Large intestine (tissue), 3 donors: ENCODE measurements around the gene ABCC3. TPM values are rescaled to one million over a fixed set of nuclear protein-coding genes. Genes with fewer than 3 reads are reported as not detected.

Experiments
- DNase-seq, 2 donors: peaks; one replicate each; pipeline versions ENCODE4 v3.0.0 to v3.0.0-alpha.2; 2013
- H3K27ac ChIP-seq: one replicate; pipeline ENCODE4 v1.5.1; 2013; ENCODE audit warnings: low read length
- H3K27me3 ChIP-seq: 2 replicates; pipeline ENCODE4 v1.6.1; 2013; ENCODE audit warnings: low read length; ENCODE audit not compliant: control insufficient read depth, insufficient read depth
- H3K36me3 ChIP-seq: 2 replicates; pipeline ENCODE4 v1.6.1; 2013; ENCODE audit warnings: low read length; ENCODE audit not compliant: control insufficient read depth, insufficient read depth
- H3K4me1 ChIP-seq: one replicate; pipeline ENCODE4 v1.6.1; 2013; ENCODE audit warnings: low read length; ENCODE audit not compliant: control insufficient read depth, insufficient read depth
- H3K4me3 ChIP-seq: one replicate; pipeline ENCODE4 v1.5.1; 2013; ENCODE audit warnings: low read length
- H3K9me3 ChIP-seq: one replicate; pipeline ENCODE4 v1.6.1; 2013; ENCODE audit warnings: mild to moderate bottlenecking, low read depth, low read length, moderate library complexity; ENCODE audit not compliant: control insufficient read depth
- WGBS: methylation state at CpG from one replicate; pipeline ENCODE4 v1.1.5; 2013; ENCODE audit warnings: low lambda C conversion rate; ENCODE audit not compliant: insufficient coverage; 5-methylcytosine and 5-hydroxymethylcytosine counted together
- polyA plus RNA-seq: library from polyadenylated mRNA; unstranded; fragments of 120-200 nt; gene quantifications from one replicate; pipeline ENCODE4 v1.2.1, GENCODE V29; 2013

Gene ABCC3
- polyA plus RNA-seq, 1 donor: 53.7 TPM

DNA sequence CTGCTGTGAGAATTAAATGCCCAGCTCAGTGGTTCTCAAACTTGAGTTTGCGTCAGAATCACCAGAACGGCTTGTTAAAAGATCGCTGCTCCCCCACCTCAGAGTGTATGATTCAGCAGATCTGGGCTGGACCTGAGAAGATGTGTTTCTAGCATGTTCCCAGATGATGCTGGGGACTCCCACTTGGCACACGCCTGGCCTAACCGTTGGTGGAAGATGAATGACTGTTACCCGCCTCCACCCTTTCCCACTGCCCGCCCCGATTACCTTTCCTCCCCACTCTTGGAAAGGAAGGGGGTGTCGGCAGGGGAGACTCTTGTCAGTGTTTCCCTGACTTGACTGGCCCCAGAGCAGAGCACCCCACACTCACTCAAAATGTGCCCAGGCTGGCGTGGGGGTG is 29.3 kb upstream of the ABCC3 start:
- Histone ChIP-seq H3K9me3 (no peaks in the 10 kb centered on the region), H3K27me3 (peaks cover 3% of the 10 kb centered on the region), H3K27ac (no peak overlapping the region), H3K36me3 (peaks cover 3% of the 10 kb centered on the region), H3K4me1 (peaks cover 3% of the 10 kb centered on the region), H3K4me3 (no peak overlapping the region)
- no peak for DNase-seq
- WGBS: no CpG with 5 or more reads among the region's 10 CpGs

DNA sequence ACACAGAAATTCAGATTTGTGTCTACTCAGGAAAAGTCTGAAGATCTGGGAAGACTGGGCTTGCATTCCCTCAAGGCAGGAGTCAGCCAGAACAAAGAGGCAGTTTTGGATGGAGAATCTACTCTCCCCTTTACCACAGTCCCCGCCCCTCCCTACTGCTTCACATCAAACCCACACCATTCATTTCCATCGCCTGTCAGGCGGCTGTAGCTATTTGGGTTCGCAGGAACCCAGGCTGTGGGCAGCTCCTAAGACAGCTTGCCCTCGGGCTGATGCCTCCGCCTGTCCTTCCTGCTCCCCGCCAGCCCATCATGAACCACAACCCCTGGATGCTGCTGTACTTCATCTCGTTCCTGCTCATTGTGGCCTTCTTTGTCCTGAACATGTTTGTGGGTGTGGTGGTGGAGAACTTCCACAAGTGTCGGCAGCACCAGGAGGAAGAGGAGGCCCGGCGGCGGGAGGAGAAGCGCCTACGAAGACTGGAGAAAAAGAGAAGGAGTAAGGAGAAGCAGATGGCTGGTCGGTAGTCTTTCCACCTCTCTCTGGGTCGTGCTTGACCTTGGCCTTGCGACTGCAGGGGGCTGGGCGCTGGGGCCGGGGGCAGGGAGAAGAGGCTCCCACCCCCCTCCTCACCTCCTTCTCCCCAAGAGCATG is 27.0 kb upstream of the ABCC3 start:
- H3K27ac ChIP-seq: no peak overlapping the region
- H3K27me3 ChIP-seq: no peaks in the 10 kb centered on the region
- no peak overlapping the region for H3K4me3 ChIP-seq
- WGBS: no CpG with 5 or more reads among the region's 19 CpGs
- H3K4me1 ChIP-seq: peaks cover 3% of the 10 kb centered on the region
- peaks cover 3% of the 10 kb centered on the region for H3K36me3 ChIP-seq
- no peak for DNase-seq
- no peaks in the 10 kb centered on the region for H3K9me3 ChIP-seq

- no CpG with 5 or more reads among the region's 22 CpGs for WGBS
- peaks cover 3% of the 10 kb centered on the region for H3K4me1 ChIP-seq
- H3K27ac ChIP-seq: no peak overlapping the region
- no peak for DNase-seq
- peaks cover 3% of the 10 kb centered on the region for H3K36me3 ChIP-seq
- H3K27me3 ChIP-seq: no peaks in the 10 kb centered on the region
- H3K4me3 ChIP-seq: no peak overlapping the region
- no peaks in the 10 kb centered on the region for H3K9me3 ChIP-seq
Measured at GRCh38 chr17:50608700-50609379, 25.8 kb upstream of the ABCC3 start.

DNA sequence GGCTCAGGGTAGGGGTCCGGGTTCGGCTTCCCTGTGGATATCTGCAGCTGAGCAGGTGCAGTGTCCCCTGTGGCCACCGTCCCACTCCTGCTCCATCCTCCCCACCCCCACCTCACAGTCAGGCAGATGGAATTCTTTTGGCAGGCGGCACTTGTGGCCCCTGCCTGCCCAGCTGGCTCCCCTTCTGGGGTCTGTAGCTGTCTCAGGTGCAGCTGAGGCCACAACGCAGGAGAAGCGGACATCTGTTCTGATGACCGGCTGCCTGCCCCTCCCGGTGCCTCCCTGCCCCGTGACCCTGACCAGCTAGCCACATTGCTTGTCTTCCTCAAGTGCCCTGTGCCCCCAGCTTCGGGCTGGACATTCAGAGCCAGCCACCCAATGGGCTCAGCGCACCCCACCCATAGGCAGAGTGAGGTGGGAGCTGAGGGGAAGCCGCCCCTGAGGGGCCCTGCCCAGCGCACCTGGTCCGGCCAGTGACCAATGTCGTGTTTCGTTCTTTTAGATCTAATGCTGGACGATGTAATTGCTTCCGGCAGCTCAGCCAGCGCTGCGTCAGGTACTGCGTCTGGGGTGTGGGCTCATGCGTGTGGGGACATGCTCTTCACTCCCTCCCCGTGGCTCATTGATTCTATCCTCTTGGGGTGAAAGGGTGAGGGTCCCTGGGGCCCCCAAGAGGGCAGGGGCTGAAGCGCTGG is 25.2 kb upstream of the ABCC3 start:
- no peaks in the 10 kb centered on the region for H3K9me3 ChIP-seq
- no peak overlapping the region for H3K4me3 ChIP-seq
- H3K27me3 ChIP-seq: no peaks in the 10 kb centered on the region
- no peaks in the 10 kb centered on the region for H3K4me1 ChIP-seq
- peaks cover 3% of the 10 kb centered on the region for H3K36me3 ChIP-seq
- H3K27ac ChIP-seq: no peak overlapping the region
- DNase-seq: no peak
- no CpG with 5 or more reads among the region's 24 CpGs for WGBS

GRCh38 chr17:50611634-50612033 is 23.0 kb upstream of the ABCC3 start:
- peaks cover 3% of the 10 kb centered on the region for H3K36me3 ChIP-seq
- H3K4me3 ChIP-seq: no peak overlapping the region
- DNase-seq: no peak
- WGBS: no CpG with 5 or more reads among the region's 6 CpGs
- no peaks in the 10 kb centered on the region for H3K9me3 ChIP-seq
- H3K4me1 ChIP-seq: no peaks in the 10 kb centered on the region
- no peaks in the 10 kb centered on the region for H3K27me3 ChIP-seq
- H3K27ac ChIP-seq: no peak overlapping the region

- Histone ChIP-seq H3K36me3 (peaks cover 3% of the 10 kb centered on the region), H3K27ac (no peak overlapping the region), H3K27me3 (no peaks in the 10 kb centered on the region), H3K4me1 (no peaks in the 10 kb centered on the region), H3K4me3 (no peak overlapping the region), H3K9me3 (no peaks in the 10 kb centered on the region)
- WGBS: no CpG with 5 or more reads among the region's 12 CpGs
- no peak for DNase-seq
Measured at GRCh38 chr17:50612281-50612680, 22.4 kb upstream of the ABCC3 start.

GRCh38 chr17:50613007-50613992 is 21.4 kb upstream of the ABCC3 start:
- no peak overlapping the region for H3K4me3 ChIP-seq
- no peak overlapping the region for H3K27ac ChIP-seq
- no peaks in the 10 kb centered on the region for H3K9me3 ChIP-seq
- no peak for DNase-seq
- no peaks in the 10 kb centered on the region for H3K4me1 ChIP-seq
- no peaks in the 10 kb centered on the region for H3K36me3 ChIP-seq
- H3K27me3 ChIP-seq: no peaks in the 10 kb centered on the region
- WGBS: no CpG with 5 or more reads among the region's 26 CpGs

DNA sequence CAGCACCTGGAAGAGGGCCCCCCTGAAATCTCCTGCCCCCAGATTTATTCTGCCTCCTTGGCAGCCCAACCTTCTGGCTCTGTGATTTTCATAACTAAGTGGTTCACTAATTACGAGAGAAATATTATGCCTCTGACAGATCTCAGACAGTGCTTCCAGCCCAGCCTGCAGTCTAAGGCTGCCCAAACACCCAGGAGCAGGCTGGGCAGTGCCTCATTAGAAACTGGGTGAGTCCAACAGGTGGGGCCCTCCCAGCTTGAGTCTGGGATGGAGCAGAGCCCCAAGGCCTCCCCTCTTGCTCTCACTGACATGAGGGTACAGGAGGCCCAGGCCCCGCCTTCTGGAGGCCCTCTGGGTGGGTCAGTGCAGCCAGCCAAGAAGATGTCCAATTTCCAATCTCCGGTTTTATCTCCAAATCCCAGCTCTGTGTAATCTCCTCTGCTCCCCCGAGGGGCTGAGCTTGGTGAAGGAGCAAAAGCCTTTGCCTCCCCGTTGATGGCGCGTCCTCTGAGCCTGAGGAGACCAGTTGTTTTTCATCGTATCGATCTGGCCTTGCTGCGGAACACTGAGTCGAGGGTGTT is 20.1 kb upstream of the ABCC3 start:
- Histone ChIP-seq H3K9me3 (no peaks in the 10 kb centered on the region), H3K36me3 (no peaks in the 10 kb centered on the region), H3K27ac (no peak overlapping the region), H3K4me3 (no peak overlapping the region), H3K27me3 (no peaks in the 10 kb centered on the region), H3K4me1 (no peaks in the 10 kb centered on the region)
- no peak for DNase-seq
- WGBS: no CpG with 5 or more reads among the region's 11 CpGs

- Histone ChIP-seq H3K9me3 (no peaks in the 10 kb centered on the region), H3K4me1 (no peaks in the 10 kb centered on the region), H3K27me3 (no peaks in the 10 kb centered on the region), H3K36me3 (no peaks in the 10 kb centered on the region), H3K27ac (no peak overlapping the region), H3K4me3 (no peak overlapping the region)
- no CpG with 5 or more reads among the region's 7 CpGs for WGBS
- DNase-seq: no peak
Measured at GRCh38 chr17:50615828-50616227, 18.9 kb upstream of the ABCC3 start.

GRCh38 chr17:50618300-50618699 is 16.4 kb upstream of the ABCC3 start:
- no peaks in the 10 kb centered on the region for H3K36me3 ChIP-seq
- H3K4me1 ChIP-seq: no peaks in the 10 kb centered on the region
- no peak for DNase-seq
- WGBS: no CpG with 5 or more reads among the region's 4 CpGs
- H3K9me3 ChIP-seq: no peaks in the 10 kb centered on the region
- H3K27me3 ChIP-seq: peaks cover 2% of the 10 kb centered on the region
- no peak overlapping the region for H3K27ac ChIP-seq
- H3K4me3 ChIP-seq: no peak overlapping the region
